ENCODE results near the gene POU2F2.
"Not testable (repeated sequence)": the region's sequence is repeated elsewhere in the genome, so short reads cannot be mapped to it uniquely, and the experiment has no call there.

The POU2F2 gene

GRCh38 chr19:42100241-42100640 lies 32.0 kb downstream of the POU2F2 start:
- not testable (repeated sequence) for DNase-seq (ENCODE audit: low read depth)

- no peak for DNase-seq (ENCODE audit: low read depth)
Measured at GRCh38 chr19:42099336-42099925, 32.8 kb downstream of the POU2F2 start.

- DNase-seq (ENCODE audit: low read depth) = no peak
Measured at GRCh38 chr19:42098781-42099180, 33.5 kb downstream of the POU2F2 start.

GRCh38 chr19:42097461-42097860 lies 34.8 kb downstream of the POU2F2 start:
- DNase-seq (ENCODE audit: low read depth) = no peak

GRCh38 chr19:42096255-42096837 lies 35.9 kb downstream of the POU2F2 start:
- DNase-seq (ENCODE audit: low read depth) = no peak

- DNase-seq (ENCODE audit: low read depth) = no peak
Measured at GRCh38 chr19:42095814-42096230, 36.4 kb downstream of the POU2F2 start.

- DNase-seq (ENCODE audit: low read depth) = no peak
Measured at GRCh38 chr19:42095142-42095813, 37.0 kb downstream of the POU2F2 start.

- DNase-seq (ENCODE audit: low read depth) = no peak
Measured at GRCh38 chr19:42093926-42094325, 38.3 kb downstream of the POU2F2 start.

GRCh38 chr19:42093505-42093904 lies 38.7 kb downstream of the POU2F2 start:
- no peak for DNase-seq (ENCODE audit: low read depth)

- no peak for DNase-seq (ENCODE audit: low read depth)
Measured at GRCh38 chr19:42092350-42092749, 39.9 kb downstream of the POU2F2 start.

- no peak for DNase-seq (ENCODE audit: low read depth)
Measured at GRCh38 chr19:42091742-42092141, 40.5 kb downstream of the POU2F2 start.

GRCh38 chr19:42091300-42091699 lies 40.9 kb downstream of the POU2F2 start:
- DNase-seq (ENCODE audit: low read depth) = no peak

- no peak for DNase-seq (ENCODE audit: low read depth)
Measured at GRCh38 chr19:42090672-42091071, 41.6 kb downstream of the POU2F2 start.

GRCh38 chr19:42089772-42090171 lies 42.5 kb downstream of the POU2F2 start:
- DNase-seq (ENCODE audit: low read depth) = no peak

GRCh38 chr19:42089191-42089750 lies 43.0 kb downstream of the POU2F2 start:
- DNase-seq (ENCODE audit: low read depth) = no peak

GRCh38 chr19:42088471-42089190 lies 43.6 kb downstream of the POU2F2 start:
- no peak for DNase-seq (ENCODE audit: low read depth)

- no peak for DNase-seq (ENCODE audit: low read depth)
Measured at GRCh38 chr19:42086770-42087550, 45.3 kb downstream of the POU2F2 start.

- DNase-seq (ENCODE audit: low read depth) = no peak
Measured at GRCh38 chr19:42086188-42086736, 46.0 kb downstream of the POU2F2 start.

- DNase-seq (ENCODE audit: low read depth) = no peak
Measured at GRCh38 chr19:42083537-42083936, 48.7 kb downstream of the POU2F2 start.

GRCh38 chr19:42081584-42082203 lies 50.6 kb downstream of the POU2F2 start:
- DNase-seq (ENCODE audit: low read depth) = no peak

- no peak for DNase-seq (ENCODE audit: low read depth)
Measured at GRCh38 chr19:42080764-42081375, 51.4 kb downstream of the POU2F2 start.
